Measurements from ENCODE around the gene STRN.
"Not testable (repeated sequence)": the region's sequence is repeated elsewhere in the genome, so short reads cannot be mapped to it uniquely, and the experiment has no call there.

The STRN gene

DNA sequence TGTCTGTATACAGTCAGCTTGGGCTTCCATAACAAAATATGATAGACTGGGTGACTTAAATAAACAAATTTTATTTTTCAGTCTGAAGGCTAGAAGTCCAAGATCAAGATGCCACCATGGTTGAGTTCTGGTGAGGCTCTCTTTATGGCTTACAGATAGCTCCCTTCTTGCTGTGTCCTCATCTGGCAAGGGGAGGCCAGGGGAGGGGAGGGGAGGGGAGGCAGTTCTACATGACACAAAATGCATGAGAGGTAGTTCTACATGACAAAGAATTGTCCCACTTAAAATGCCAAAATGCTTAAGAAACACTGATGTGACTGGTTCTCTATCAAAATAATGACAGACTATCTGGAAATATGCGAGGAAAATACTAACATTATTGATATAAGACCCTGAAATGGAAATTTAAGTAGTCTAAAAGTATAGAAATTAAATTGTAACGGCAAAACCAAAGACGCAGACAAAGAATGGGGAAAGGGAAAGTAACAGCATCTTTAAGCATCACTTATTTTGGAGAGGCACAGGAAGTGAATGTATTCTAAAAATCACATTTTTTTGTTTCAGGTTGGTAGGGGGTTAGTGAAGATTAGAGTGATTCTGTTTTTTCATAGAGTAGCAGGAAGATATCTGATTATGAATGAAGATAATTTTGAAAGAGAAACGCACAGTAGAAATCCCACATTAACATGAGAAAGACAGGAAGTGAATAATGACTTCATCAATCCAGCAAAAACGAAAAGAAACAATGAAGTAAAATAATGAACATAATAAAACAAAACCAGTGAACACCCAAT lies 131.4 kb downstream of the STRN start:
- DNase-seq, result no peak

DNA sequence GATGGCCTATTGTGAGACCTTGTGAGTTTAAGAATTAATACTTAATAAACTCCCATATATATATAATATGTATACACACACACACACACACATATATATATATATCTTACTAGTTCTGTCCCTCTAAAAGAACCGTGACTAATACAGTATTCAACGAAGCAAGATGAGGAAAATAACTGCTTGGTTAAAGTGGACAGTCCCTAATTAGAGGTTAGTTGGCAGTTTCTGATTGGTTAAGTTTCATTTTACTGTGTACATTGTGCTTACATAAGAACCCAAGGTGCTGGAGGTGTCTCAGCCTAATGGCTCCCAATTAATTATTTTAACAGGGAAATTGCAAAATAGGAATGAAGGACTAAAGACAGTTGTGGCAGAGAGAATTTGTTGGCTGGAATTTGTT lies 132.1 kb downstream of the STRN start:
- DNase-seq, result no peak

DNA sequence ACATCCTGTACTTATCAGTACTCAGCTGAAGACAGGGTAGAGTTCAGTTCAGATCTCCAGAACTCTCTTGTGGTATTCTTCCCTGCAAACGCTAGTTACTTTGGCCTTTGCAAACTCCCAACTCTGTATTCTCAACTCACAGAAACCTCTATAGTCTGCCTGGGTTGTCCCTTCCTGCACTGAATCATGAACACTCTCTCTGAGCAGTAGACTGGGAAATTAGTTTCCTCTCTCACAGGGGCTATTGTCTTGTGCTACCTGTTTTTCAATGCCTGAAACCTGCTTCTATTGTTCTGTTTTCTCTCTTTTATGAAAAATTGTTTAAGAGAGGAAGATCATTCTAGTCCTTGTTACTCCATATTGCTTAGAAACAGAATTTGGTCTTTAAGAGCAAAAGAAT lies 135.2 kb downstream of the STRN start:
- DNase-seq, result no peak

DNA sequence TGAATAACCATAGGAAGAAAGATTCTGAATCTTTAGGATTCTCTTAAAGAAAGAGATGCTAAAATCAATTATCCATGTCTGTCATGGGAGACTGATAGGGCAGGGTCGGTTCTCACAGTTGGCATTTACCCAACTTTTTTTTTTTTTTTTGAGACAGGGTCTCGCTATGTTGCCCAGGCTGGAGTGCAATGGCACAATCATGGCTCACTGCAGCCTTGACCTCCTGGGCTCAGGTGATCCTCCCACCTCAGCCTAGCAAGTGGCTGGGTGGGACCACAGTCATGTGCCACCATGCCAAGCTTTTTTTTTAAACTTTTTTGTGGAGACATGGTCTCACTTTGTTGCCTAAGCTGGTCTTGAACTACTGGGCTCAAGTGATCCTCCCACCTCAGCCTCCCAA lies 141.7 kb downstream of the STRN start:
- not testable (repeated sequence) for DNase-seq

DNA sequence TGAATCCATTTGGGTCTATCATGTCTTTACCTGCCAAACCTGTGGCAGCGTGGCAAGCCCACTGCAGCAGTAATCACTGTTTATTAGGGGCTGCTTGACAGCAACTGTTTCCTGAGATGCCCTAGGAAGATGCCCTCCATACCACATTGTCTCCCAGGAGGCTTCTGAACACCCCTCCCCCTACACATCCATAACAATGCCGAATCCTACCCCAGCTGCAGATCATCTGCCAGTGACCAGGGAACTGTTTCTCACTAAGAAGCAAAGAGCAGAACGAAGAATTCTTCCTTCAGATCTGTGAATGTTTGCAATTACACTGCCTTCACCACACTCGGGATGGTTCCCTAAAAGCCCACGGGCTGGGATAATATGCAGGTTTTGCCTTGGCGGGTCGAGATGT lies 142.1 kb downstream of the STRN start:
- no peak for DNase-seq

DNA sequence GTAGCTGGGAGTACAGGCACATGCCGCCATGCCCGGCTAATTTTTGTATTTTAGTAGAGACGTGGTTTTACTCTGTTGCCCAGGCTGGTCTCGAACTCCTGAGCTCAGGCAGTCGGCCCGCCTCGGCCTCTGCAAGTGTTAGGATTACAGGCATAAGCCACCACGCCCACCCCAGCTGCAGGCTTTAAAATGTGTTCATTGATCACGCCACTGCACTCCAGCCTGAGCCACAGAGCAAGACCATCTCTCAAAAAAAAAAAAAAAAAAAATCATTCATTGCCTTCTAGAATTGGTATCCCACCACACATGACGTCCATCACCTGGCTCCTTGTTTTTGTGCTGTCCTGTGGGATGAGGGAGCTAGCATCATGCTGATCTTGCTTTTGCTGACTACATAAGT lies 142.5 kb downstream of the STRN start:
- no peak for DNase-seq

DNA sequence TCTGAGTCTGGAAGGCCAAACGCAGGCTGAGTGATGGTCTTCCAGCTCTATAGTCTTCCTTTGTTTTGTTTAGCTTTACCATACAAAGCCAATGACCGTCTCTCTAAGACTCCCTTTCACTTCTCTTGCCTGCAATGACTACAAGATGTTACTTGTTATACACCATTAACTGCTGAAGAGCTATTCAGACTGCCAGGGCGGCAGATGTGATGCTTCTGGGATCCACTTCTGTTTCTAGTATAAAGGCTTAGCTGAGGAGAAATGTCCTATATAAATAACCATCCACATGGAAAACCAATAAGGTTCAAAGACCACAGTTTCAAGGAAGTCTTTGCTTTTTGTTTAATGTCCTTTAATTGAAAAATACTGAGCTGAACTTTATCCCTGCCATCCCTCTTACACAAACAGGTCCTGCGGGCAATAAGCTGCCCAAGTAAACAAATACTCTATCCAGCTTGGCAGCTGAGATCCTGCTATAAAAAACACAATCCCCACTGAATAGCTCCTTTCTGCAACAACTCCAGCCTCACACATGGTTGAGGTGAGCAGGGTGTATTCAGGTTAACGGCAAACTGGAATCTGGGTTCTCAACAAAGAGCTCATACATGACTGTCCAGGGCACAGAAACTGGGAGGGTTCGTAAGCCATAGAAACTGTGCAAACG lies 145.3 kb downstream of the STRN start:
- peak; percentile 81 to 94 for DNase-seq

DNA sequence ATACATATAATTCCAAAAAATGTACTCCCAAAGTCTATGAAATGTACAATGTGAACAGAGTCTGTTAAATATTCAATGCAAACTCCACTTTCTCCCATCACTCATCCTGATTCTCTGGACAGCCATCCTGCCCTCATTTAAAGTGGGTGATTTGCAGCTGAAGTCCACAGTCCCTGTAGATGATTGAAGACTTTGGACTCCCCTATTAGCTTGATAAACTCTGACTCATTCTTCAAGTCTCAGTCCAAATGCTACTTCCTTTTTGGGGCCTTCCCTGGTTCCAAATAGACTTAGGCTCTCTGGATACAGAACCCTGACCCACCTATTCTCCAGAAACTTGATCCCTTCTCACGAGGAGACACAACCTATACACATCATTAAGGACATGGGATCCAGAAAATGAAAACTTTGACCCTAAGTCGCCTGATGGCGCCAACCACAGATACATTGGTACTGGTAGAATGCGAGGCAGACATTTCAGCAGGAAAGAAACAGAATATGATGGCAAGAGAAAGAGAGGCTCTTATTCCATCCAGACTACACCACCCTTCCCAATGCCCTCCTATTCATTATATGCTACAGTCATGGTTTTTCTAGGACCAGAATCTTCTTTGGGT lies 147.1 kb downstream of the STRN start:
- DNase-seq, result no peak

DNA sequence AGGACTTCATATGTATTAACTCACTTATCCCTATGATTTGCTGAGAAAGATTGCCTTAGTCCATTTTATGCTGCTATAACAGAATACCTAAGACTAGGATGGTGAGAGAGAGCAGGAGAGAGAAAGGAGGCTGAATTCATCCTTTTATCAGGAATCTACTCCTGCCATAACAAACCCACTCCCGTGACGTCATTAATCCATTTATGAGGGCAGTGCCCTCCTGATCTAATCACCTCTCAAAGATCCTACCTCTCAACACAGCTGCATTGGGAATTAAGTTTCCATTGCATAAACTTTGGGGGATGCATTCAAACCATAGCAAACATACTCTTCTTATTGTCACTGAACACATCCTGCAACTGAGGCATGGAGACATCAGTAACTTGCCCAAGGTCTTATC lies 147.8 kb downstream of the STRN start:
- DNase-seq, result peak in 1 of 2 experiments; percentile 59

DNA sequence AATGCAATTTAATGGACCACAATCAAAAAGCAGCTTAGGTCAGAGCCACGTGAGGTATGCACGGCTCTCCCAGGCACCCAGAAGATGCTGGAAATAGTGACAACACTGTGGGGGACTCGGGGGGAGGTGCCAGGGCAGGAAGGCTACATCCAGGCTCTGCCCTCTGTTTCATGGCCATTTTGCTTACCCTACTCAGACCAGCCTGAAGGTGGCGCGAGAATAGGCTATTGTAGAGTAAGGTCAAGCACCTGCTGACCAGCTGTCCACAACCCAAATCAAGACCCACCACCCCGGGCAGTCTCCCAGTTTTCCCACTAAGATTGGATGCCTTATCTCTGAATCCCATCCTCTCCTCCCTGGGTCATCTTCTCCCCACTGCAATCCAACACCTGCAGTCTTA lies 154.1 kb downstream of the STRN start:
- DNase-seq, result peak in 1 of 2 experiments; percentile 78

DNA sequence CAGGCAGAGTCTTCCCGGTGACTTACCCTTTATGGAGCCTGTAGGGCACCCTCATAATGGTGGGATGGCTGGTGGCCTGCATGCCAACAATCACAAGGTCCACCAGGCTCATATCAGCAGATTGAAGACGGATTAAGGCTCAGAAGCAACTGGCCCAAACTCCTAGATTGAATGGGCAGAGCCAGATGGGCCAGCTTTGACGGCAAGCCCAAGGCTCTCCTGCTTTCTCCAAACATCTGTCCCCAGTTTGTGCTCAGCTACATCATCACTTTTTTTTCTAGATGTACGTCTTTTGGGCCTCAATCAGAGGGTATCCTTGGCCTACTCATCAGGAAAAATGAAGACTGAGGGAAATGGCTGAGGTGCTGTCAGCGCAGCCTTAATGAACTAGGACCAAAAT lies 155.3 kb downstream of the STRN start:
- DNase-seq, result peak; percentile 89 to 95

DNA sequence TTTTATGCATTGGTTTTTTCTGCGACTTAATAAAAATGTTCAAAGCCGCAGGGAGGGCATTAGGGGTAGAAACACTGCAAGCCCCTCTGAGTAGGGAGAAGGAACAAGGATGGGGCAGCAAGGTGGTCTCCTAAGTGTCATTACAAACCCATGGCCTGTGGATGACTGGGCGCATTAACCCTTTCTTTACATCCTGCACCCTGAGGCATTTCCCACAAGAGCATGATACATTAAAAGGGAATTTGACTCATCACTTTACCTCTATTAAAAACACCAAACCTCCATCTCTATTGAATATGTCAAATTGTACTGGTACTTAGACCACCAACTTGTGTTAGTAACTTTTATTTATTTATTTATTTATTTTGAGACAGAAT lies 157.3 kb downstream of the STRN start:
- no peak for DNase-seq

DNA sequence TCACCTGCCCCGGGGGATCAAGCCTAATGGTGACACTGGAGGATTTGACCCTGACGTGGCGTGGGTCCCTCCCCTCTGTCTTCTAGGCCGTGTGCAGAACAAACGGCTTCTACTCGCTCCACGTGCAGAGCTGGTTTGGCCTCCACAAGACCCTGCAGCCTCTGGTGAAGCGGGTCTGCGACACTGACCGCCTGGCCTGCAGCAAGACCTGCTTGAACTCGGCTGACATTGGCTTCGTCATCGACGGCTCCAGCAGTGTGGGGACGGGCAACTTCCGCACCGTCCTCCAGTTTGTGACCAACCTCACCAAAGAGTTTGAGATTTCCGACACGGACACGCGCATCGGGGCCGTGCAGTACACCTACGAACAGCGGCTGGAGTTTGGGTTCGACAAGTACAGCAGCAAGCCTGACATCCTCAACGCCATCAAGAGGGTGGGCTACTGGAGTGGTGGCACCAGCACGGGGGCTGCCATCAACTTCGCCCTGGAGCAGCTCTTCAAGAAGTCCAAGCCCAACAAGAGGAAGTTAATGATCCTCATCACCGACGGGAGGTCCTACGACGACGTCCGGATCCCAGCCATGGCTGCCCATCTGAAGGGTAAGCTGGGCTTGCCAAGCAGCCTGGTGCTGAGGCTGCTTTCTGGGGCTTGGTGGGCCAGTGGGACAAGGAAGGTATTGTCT lies 157.8 kb downstream of the STRN start:
- no peak for DNase-seq

DNA sequence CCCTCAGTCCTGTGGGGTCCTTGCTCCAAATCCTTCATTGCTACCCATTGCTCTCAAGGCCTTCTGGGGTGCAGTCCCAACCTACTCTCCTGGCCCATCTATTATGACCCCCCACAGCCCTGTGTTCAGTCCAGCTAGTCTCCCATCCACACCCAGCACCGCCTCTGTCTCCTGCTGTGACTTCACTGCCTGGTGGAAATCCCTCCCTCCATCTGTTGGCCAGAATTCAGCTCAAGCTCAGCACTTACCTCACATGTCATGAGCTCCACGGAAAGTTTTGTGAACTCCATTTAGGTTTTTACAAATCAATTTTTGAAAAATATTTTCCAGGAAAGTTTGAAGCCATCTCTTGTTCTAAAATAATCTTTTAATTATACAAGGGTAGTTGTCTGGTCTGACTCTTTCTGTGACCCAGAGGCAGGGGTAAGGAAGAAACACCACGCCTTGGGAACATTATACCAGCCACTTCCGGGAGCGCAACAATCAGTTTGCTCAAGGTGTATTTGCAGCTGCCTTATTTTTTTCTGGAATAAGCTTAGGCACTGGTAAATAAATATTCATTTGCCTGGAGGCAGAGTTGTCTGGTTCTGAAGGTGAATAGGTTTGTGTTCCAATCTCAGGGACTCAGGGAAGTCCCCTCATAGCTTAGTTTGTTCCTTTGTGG lies 159.0 kb downstream of the STRN start:
- DNase-seq, result peak in 1 of 2 experiments; percentile 49

DNA sequence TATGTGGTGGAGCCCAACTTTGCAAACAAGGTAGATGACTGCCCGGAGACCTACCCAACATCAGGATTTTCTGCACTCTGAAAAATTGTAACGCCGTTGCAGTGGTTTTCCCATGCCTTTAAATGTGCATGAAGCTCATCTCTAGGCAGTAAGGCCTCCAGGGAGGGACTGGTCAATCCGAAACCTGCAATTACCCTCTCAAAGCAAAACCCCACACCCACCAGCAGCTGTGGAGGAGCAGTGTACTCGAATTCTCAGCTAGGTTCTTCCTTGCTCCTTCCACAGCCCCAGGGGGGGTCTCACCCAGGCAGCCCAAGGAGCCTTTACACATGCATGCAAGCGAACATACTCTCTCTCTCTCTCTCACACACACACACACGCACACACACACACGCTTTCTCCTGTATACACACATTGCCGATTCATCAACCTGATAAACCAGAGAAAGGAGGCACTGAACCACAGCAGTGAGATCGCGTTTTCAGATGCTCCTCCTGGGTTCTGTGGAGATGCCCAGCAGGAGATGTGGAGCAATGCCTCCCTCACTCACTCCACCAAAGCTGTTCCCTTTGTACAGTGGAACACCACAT lies 160.6 kb downstream of the STRN start:
- no peak for DNase-seq

DNA sequence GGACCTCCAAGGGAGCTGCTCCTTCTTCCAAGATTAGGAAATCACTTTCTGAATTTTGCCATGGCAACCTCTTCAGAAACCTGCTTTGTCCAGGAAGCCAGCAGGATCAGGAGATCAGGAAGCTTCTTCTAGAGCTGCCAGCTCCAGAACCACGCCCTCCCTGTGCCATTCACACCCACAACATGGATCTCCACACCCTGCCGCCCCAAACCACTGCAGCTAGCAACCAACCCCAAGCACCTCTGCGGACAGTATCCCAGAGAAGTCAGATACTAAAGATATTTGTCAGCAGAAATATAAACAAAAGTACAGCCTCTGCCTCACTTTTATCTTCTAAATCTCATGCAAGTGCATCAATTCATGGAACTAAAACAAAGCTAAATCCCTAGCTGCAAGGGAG lies 163.4 kb downstream of the STRN start:
- DNase-seq, result no peak

DNA sequence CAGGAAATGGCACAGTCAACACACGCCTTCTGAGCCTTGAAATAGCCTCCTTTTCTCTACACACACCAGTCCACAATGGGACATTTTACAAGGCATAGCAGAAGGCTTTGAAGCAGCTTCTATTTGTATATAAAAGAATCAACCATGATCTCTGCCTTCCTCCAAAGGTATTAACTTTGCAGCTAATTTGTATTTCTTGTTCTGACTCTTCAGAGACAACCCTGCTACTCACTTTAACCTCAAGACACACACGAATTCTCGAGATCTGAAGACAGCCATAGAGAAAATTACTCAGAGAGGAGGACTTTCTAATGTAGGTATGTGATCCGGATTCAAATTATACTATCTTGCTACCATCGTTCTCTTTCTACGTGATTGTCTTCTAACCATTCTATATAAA lies 165.2 kb downstream of the STRN start:
- DNase-seq, result no peak

DNA sequence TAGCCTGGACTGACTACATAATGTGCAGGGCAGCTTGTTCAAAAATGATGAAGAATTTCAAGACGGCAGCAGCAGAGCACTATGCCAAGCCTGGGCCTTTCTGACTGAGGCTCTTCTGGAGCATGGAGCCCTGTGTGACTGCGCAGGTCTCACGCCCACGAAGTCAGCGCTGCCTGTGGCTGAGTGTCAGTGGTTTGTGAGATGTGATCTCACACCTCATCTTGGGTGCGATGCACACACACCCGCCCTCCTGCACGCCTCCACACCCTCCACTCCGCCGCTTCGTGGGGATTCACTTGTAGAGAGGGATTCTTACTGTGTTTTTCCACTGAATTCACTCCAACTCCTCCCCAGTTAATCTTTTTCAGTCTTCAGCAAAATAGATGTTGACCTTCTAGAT lies 166.0 kb downstream of the STRN start:
- no peak for DNase-seq

DNA sequence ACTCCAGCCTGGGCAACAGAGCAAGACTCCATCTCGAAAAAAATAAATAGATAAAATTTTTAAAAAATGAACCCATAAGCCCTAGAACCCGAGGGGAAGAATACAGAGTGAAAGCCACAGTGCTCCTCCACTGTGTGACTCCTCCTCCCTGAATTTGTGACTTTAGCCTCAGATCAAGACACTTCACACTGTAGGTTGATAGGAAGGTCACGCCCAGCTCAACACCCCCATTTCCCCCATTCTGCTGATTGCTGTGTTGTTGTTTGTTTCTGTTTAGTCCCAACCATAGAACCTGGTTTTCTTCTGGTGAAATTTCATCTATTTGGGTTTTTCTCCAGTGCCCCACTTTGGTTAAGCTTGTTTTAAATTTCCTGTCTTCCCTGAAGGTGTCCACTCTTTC lies 167.6 kb downstream of the STRN start:
- no peak for DNase-seq

DNA sequence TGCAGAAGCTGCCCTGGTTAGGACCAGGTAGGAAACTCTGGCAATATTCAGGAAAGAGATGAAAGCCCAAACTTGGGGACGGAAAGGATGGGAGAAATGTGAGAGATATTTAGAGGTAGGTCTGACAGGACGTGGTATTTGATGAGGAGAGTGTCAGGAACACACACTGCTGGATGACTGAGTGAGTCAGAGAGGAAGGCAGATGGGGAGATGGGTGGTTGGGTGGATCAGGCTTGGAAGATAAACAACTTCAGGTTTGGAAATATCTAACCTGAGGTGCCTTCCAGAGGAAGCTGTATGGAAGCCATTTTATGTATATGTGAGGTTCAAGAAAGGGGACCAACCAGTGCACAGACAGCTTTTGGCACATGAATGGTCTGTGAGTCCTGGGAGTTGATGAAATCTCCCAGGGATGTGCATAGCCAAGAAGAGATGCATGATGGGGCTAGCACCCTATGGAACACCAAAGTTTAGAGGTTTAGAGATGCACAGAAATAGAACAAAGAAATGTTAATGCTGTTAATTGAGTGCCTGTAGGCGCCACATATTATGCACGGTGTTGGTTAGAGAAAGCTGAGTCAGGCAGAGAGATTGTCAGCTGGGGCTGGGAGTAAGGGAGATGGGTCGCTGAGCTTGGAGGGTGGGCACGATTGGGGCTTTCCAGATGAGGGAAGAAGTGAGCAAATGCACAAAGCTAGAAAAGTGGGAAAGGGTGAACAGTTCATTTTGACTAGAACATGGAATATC lies 168.8 kb downstream of the STRN start:
- DNase-seq, result no peak
